CD4-positive, alpha-beta T cell (primary cell): ENCODE data around the gene CLSTN2. TPM values are rescaled to one million over a fixed set of nuclear protein-coding genes. Genes with fewer than 3 reads are reported as not detected.

ENCODE experiments used
- ATAC-seq: fragments of 200-7000 bp; cut with Tn5 transposase; one replicate; pipeline ENCODE4 v1.10.0; 2022; ENCODE audit warnings: mild to moderate bottlenecking; ENCODE audit not compliant: poor library complexity
- CTCF ChIA-PET: fragments of 350-600 bp; sonication (Branson Sonifier 250); formaldehyde crosslinking; loops from one replicate; lab custom pipeline; 2021; ENCODE audit warnings: antibody characterized with exemption, inconsistent platforms; lab: Charles Lee
- POLR2A ChIA-PET: fragments of 350-600 bp; sonication (Branson Sonifier 250); formaldehyde crosslinking; loops from one replicate; lab custom pipeline; 2021; ENCODE audit warnings: antibody characterized with exemption, inconsistent platforms; lab: Charles Lee
- DNase-seq, 14 experiments: peaks; one replicate each; pipeline ENCODE4 v3.0.0-alpha.2; 2013 to 2020; ENCODE audit warnings: mixed read lengths in 2 of 14
- H3K27ac ChIP-seq, 2 donors: one replicate each; pipeline versions ENCODE4 v1.5.1 to v1.7.0; 2013; ENCODE audit warnings: low read length in 2 of 2, low read depth in 1 of 2, mild to moderate bottlenecking in 1 of 2
- H3K27me3 ChIP-seq, 2 experiments: 1 replicate in 1 of 2; 2 replicates in 1 of 2; pipeline versions ENCODE4 v1.6.1 to v1.7.0; 2013; ENCODE audit warnings: low read length in 2 of 2, control low read depth in 1 of 2, mild to moderate bottlenecking in 1 of 2, moderate library complexity in 1 of 2; ENCODE audit not compliant: insufficient read depth in 2 of 2, control insufficient read depth in 1 of 2
- H3K36me3 ChIP-seq: one replicate; pipeline ENCODE4 v1.6.1; 2013; ENCODE audit warnings: low read length, control low read depth; ENCODE audit not compliant: insufficient read depth
- H3K4me1 ChIP-seq: one replicate; pipeline ENCODE4 v1.6.1; 2013; ENCODE audit warnings: low read length, control low read depth; ENCODE audit not compliant: insufficient read depth
- H3K4me3 ChIP-seq: one replicate; pipeline ENCODE4 v1.5.1; 2013; ENCODE audit warnings: mild to moderate bottlenecking, low read length, moderate library complexity
- H3K9me3 ChIP-seq, 2 experiments: 1 replicate in 1 of 2; 2 replicates in 1 of 2; pipeline versions ENCODE4 v1.6.1 to v1.7.0; 2013; ENCODE audit warnings: low read length in 2 of 2, mild to moderate bottlenecking in 2 of 2, control low read depth in 1 of 2, moderate library complexity in 1 of 2; ENCODE audit not compliant: control insufficient read depth in 1 of 2, insufficient read depth in 1 of 2
- H3K27ac Mint-ChIP-seq: one replicate; pipeline ENCODE4 v1.8.0; 2020; ENCODE audit warnings: mixed read lengths
- H3K27me3 Mint-ChIP-seq: one replicate; pipeline ENCODE4 v1.8.0; 2021; ENCODE audit warnings: mixed read lengths
- H3K36me3 Mint-ChIP-seq: one replicate; pipeline ENCODE4 v1.8.0; 2021; ENCODE audit warnings: low read depth, mixed read lengths
- H3K4me1 Mint-ChIP-seq: one replicate; pipeline ENCODE4 v1.8.0; 2021; ENCODE audit warnings: low read depth, mixed read lengths
- H3K4me3 Mint-ChIP-seq: one replicate; pipeline ENCODE4 v1.8.0; 2020; ENCODE audit warnings: mild to moderate bottlenecking, mixed read lengths
- H3K9me3 Mint-ChIP-seq: one replicate; pipeline ENCODE4 v1.8.0; 2020; ENCODE audit warnings: mixed read lengths
- intact Hi-C, 2 experiments: fragments of 100-400 bp; cut with DNase I in 1 of 2; cut with micrococcal nuclease in 1 of 2; formaldehyde crosslinking; loops; one replicate each; pipeline versions ENCODE4 v1.15.1 to v1.9.0; 2023 to 2025; cut with DNase I, micrococcal nuclease
- total RNA-seq, 174 experiments: library from RNA in 2 of 174; stranded (reverse) in 2 of 174; gene quantifications; one replicate each; pipeline ENCODE4 v1.2.3 and lab custom pipeline; 2021 to 2026
- TF ChIP-seq, protein P1 (sequence below): fragments of 200-600 bp; IDR thresholded peaks from one replicate; pipeline ENCODE4 v1.8.0; 2022; ENCODE audit warnings: antibody characterized with exemption, mild to moderate bottlenecking

Gene CLSTN2
- total RNA-seq, 2 experiments from 2014 or later: not detected

DNA sequence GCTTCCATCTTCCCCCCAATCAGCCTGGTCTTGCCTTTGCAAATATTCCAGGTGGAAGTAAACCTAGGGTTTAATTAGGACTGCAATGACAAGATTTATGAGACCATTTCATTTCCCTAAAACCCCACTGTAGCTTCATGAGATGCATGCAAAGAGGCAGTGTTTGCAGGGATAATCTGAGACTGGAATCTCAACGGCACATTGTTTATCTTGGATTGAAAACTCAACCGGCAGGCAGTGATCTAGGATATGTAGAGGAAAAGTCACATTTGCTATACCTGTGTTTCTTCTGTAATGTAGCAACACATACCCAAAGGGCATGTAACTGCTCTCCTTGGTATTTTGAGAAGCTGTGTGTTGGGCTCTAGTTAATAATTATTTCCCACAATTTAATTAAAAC lies 18.7 kb upstream of the CLSTN2 start:
- no peaks in the 10 kb centered on the region for H3K36me3 Mint-ChIP-seq
- TF ChIP-seq, protein P1, sequence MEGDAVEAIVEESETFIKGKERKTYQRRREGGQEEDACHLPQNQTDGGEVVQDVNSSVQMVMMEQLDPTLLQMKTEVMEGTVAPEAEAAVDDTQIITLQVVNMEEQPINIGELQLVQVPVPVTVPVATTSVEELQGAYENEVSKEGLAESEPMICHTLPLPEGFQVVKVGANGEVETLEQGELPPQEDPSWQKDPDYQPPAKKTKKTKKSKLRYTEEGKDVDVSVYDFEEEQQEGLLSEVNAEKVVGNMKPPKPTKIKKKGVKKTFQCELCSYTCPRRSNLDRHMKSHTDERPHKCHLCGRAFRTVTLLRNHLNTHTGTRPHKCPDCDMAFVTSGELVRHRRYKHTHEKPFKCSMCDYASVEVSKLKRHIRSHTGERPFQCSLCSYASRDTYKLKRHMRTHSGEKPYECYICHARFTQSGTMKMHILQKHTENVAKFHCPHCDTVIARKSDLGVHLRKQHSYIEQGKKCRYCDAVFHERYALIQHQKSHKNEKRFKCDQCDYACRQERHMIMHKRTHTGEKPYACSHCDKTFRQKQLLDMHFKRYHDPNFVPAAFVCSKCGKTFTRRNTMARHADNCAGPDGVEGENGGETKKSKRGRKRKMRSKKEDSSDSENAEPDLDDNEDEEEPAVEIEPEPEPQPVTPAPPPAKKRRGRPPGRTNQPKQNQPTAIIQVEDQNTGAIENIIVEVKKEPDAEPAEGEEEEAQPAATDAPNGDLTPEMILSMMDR: no peak
- POLR2A ChIA-PET: no interaction called here

DNA sequence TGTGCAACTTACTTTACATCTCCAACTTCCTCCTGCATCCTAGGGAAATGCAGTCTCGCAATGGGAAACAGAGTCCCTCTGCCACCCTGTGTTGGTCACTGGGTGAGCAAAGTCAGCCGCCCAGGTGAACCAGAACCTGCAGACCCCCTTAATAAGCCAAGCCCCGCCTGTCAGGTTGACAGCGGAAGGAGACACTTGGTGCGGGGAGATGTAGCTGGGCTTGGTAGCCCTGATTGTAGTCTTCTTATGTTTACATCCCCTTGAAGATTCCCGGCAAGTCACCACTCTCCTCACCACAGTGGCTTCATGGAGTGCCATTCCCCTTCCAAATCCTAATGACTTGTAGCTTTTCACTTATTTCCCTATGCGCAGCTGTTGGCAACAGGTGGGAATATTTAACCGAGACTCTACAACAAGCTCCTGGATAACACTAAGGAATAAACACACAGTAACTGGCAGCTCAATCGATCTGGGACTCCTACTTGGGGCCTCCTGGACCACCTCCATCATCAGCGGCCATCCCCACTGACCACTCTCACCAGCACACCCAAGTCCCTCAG lies 17.7 kb upstream of the CLSTN2 start:
- ATAC-seq (no peak), DNase-seq (no peak)
- no peak overlapping the region for H3K27ac ChIP-seq
- no peak overlapping the region for H3K4me3 ChIP-seq
- H3K27me3 ChIP-seq: no peaks in the 10 kb centered on the region
- H3K36me3 ChIP-seq: no peaks in the 10 kb centered on the region
- peaks cover 0 to 6% of the 10 kb centered on the region in 2 experiments for H3K9me3 ChIP-seq
- H3K4me1 ChIP-seq: no peaks in the 10 kb centered on the region
- CTCF ChIA-PET: no interaction called here
- POLR2A ChIA-PET: no interaction called here
- Mint-ChIP-seq H3K9me3 (peaks cover 2% of the 10 kb centered on the region), H3K4me1 (no peaks in the 10 kb centered on the region), H3K27ac (no peak overlapping the region), H3K4me3 (no peak overlapping the region), H3K36me3 (no peaks in the 10 kb centered on the region), H3K27me3 (peaks cover 3% of the 10 kb centered on the region)
- intact Hi-C loops: no loop called here
- TF ChIP-seq, protein P1: no peak

More for the DNA sequence above, 18.7 kb upstream of the CLSTN2 start:
- Histone ChIP-seq H3K27ac (no peak overlapping the region), H3K9me3 (peaks cover 0 to 6% of the 10 kb centered on the region in 2 experiments), H3K27me3 (no peaks in the 10 kb centered on the region), H3K36me3 (no peaks in the 10 kb centered on the region), H3K4me1 (no peaks in the 10 kb centered on the region), H3K4me3 (no peak overlapping the region)
- no peak for ATAC-seq
- no peak for DNase-seq
- Mint-ChIP-seq H3K4me3 (no peak overlapping the region), H3K4me1 (no peaks in the 10 kb centered on the region), H3K9me3 (peaks cover 2% of the 10 kb centered on the region), H3K27me3 (peaks cover 6% of the 10 kb centered on the region), H3K27ac (no peak overlapping the region)
- intact Hi-C loops: no loop called here
- CTCF ChIA-PET: no interaction called here

DNA sequence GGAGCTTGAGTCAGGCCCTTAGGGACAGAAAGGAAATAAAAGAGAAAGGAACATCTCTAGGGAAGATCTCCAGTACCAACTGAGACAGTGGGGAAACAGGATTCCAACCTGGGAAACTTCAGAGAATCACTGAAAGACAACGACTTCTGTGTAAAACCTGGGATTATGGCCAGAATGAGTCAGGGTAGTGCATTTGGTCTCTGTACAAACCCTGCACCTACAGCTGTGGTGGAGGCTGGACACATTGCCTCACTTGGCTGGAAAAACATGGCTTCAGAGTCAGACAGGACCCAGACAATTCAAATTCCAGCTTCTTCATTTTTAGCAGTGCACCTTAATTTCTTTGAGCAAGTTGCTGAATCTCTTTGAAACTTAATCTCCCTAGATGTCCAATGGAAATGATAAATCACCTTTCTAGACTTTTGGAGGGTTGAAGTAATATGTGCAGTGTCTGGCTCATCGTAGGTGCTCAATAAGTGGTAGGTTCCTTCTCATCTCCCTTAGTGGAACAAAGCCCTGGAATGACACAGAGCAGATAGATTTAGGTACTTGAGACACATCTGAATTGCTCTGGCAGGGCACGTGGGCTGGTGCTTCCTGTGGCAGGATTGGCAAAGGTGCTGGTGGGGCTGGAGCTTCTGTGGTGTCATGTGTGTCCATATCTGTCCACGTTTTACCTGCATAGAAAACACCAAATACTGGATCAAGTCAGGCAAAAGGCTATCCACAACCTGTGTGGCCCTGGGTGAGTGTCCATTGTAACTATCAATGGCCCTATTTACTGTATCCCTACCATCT lies 6.1 kb upstream of the CLSTN2 start:
- ChIA-PET POLR2A (no interaction called here), CTCF (no interaction called here)
- H3K27ac Mint-ChIP-seq: no peak overlapping the region
- H3K27ac ChIP-seq: no peak overlapping the region
- no peaks in the 10 kb centered on the region for H3K4me1 Mint-ChIP-seq
- intact Hi-C loops: no loop called here
- H3K4me3 ChIP-seq: no peak overlapping the region
- H3K36me3 ChIP-seq: no peaks in the 10 kb centered on the region
- H3K4me3 Mint-ChIP-seq: no peak overlapping the region
- H3K27me3 ChIP-seq: peaks cover 10 to 13% of the 10 kb centered on the region in 2 experiments
- peaks cover 45% of the 10 kb centered on the region for H3K27me3 Mint-ChIP-seq
- TF ChIP-seq, protein P1: no peak
- no peak for ATAC-seq
- no peaks in the 10 kb centered on the region for H3K36me3 Mint-ChIP-seq
- peaks cover 4% of the 10 kb centered on the region for H3K9me3 Mint-ChIP-seq
- no peak for DNase-seq
- H3K9me3 ChIP-seq: peaks cover 0 to 3% of the 10 kb centered on the region in 2 experiments
- H3K4me1 ChIP-seq: no peaks in the 10 kb centered on the region
